ENCODE results near the gene COX5A.
"Not testable (repeated sequence)": the region's sequence is repeated elsewhere in the genome, so short reads cannot be mapped to it uniquely, and the experiment has no call there.

Gene COX5A

DNA sequence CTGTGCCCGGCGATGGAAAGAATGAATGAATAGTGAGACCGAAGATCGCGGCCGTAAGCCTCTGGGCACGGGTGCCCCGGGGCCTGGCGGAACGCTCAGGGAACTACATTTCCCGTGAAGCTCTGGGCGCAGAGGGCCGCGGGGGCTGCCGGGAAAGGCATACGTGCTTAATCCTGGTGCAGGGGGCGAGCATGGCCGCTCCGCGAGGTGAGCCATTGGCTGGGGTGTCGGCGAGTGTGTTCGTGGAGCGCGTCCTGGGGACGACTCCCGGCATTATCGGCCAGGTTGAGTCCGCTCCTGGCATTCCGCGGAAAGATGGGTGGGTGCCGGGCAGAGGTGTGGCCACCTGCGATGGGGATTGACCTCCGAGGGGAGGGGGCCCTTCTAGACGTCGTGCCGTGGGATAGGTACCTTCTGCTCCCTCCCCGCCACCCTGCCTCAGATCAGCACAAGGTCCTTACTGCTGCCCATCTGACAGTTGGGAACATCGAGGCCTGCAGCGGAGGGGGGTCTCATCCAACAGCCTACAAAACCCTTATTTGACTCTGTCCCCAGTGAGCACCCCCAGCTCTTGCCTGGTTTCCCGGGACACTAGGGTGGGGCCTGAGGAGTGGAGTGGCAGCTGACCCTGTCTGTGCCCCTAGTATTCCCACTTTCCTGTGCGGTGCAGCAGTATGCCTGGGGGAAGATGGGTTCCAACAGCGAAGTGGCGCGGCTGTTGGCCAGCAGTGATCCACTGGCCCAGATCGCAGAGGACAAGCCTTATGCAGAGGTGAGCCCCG lies 47.8 kb downstream of the COX5A start, which contains the start of gene MPI:
Gene MPI (plus strand): TSS at position 160 of the 782 bp plus-strand sequence. CDS start 32 bp downstream, at position 192.
- in situ Hi-C loops (cut with HindIII; ENCODE audit: low pct_unique_long_range_greater_than_20kb, low sequenced_read_pairs): no loop called here
- peak; percentile 79 to 93 for DNase-seq (ENCODE audit: low read depth in 1 of 2, low spot score in 1 of 2)
- no peak for TF ChIP-seq JUND (IDR thresholded peaks at IDR 0.05; ENCODE audit: low read depth)

DNA sequence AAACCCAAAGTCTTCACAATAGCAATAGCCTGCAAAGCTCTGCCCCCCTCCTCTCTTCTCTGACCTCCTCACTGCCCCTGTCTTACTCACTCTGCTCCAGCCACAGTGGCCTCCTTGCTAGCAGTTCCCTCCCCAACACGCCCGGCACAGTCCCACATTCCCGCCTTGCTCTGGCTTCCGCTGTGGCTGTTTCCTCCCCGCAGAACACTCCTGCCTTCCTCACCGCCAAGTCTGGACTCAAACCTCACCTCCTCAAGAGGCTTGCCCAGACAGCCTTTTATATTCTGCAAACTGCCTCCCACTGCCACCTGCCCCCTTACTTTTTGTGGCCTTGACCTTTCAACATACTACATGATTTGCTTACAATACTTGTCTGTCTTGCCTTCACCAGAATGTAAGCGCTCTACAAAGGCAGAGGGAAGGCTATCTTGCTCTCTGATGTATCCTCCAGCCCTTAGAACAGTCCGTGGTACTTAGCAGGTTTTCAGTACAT lies 48.4 kb downstream of the COX5A start:
- in situ Hi-C loops (cut with HindIII; ENCODE audit: low pct_unique_long_range_greater_than_20kb, low sequenced_read_pairs): no loop called here
- peak in 1 of 2 experiments; percentile 25 for DNase-seq (ENCODE audit: low read depth in 1 of 2, low spot score in 1 of 2)

GRCh38 chr15:74888716-74889115 lies 49.2 kb downstream of the COX5A start:
- no peak for DNase-seq (ENCODE audit: low read depth in 1 of 2, low spot score in 1 of 2)
- in situ Hi-C loops (cut with HindIII; ENCODE audit: low pct_unique_long_range_greater_than_20kb, low sequenced_read_pairs): no loop called here
- TF ChIP-seq JUND (IDR thresholded peaks at IDR 0.05; ENCODE audit: low read depth): no peak

More for the DNA sequence above, 48.4 kb downstream of the COX5A start:
- no peak for TF ChIP-seq JUND (IDR thresholded peaks at IDR 0.05; ENCODE audit: low read depth)

GRCh38 chr15:74887537-74888193 lies 50.2 kb downstream of the COX5A start:
- DNase-seq (ENCODE audit: low read depth in 1 of 2, low spot score in 1 of 2); in situ Hi-C loops (cut with HindIII; ENCODE audit: low pct_unique_long_range_greater_than_20kb, low sequenced_read_pairs): not testable (repeated sequence)

DNA sequence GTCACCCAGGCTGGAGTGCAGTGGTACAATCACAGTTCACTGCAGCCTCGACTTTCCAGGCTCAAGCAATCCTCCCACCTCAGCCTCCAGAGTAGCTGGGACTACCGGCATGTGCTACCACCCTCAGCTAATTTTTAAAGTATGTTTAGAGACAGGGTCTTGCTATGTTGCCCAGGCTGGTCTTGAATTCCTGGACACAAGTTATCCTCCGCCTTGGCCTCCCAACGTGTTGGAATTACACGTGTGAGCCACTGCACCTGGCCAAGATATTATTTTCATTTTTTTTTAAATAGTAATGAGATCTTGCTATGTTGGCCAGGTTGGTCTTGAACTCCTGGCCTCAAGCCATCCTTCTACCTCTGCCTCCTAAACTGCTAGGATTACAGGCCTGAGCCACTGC lies 52.4 kb downstream of the COX5A start:
- DNase-seq (ENCODE audit: low read depth in 1 of 2, low spot score in 1 of 2): no peak
- no peak for TF ChIP-seq JUND (IDR thresholded peaks at IDR 0.05; ENCODE audit: low read depth)
- in situ Hi-C loops (cut with HindIII; ENCODE audit: low pct_unique_long_range_greater_than_20kb, low sequenced_read_pairs): no loop called here

DNA sequence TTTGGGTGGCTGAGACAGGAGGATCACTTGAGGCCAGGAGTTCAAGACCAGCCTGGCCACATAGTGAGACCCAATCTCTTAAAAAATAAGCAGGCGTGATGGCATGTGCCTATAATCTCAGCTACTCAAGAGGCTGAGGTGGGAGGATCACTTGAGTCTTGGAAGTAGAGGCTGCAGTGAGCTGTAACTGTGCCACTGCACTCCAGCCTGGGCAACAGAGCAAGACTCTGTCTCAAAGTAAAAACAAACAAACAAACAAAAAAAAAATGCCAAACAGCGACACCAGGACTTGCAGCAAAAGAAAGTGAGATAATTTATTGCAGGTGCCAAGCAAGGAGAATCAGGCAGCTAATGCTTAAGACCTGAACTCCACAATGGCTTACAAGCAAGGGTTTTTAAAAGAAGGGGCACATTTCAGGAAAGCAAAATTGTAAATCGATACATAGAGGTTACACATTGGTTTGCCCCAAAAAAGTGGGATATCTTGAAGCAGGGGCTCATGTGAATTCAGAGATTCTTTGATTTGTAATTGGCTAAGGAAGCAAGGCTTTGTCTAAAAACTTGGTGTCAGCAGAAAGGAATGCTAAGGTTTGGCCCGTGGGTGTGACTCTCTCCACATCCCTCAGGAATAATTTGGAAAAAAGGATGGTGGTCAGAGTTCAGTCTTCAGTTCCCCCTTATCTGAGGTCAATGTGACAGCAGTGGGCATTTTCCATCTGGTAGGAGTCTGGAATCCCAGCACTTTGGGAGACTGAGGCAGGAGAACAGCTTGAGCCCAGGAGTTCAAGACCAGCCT lies 53.2 kb downstream of the COX5A start:
- TF ChIP-seq JUND (IDR thresholded peaks at IDR 0.05; ENCODE audit: low read depth): no peak
- no peak for DNase-seq (ENCODE audit: low read depth in 1 of 2, low spot score in 1 of 2)

DNA sequence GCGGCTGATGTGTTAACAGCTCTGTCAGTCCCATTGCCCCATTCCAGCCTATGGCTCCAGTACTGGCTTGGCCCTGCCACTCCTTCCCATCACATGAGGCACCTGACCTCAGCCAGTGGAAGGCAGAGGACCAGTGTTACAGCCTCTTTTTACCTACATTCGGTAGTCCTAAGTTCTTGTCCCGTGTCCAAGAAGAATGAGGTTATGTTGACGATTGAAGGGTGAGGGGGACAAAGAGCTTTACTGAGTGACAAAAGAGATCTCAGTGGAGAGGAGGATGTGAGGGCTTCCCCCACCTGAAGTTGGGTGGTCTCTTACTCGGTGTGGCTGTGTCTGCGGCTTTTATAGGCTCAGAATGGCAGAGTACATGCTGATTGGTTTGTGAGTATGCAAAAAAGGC lies 55.3 kb downstream of the COX5A start:
- in situ Hi-C loops (cut with HindIII; ENCODE audit: low pct_unique_long_range_greater_than_20kb, low sequenced_read_pairs): no loop called here
- no peak for TF ChIP-seq JUND (IDR thresholded peaks at IDR 0.05; ENCODE audit: low read depth)
- DNase-seq (ENCODE audit: low read depth in 1 of 2, low spot score in 1 of 2): no peak

More for the DNA sequence above, 53.2 kb downstream of the COX5A start:
- in situ Hi-C loops (cut with HindIII; ENCODE audit: low pct_unique_long_range_greater_than_20kb, low sequenced_read_pairs): no loop called here

DNA sequence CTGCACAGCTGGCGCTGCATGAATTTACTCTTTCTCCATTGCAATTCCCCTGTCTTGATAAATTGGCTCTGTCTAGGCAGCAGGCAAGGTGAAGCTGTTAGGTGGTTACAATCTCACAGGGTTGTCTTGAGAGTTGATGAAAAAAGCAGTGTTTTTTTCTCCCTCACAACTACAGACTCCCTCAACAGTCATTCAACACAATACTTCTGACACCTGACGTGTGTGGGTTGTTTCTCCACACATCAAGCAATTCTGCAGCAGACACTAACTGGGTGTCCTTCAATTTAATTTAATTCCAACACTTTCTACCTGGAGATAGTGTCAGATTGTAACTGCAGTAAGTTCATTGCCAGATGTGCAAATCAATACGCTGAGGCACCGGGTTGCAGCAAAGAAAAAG lies 59.6 kb downstream of the COX5A start:
- DNase-seq (ENCODE audit: low read depth in 1 of 2, low spot score in 1 of 2): no peak
- TF ChIP-seq JUND (IDR thresholded peaks at IDR 0.05; ENCODE audit: low read depth): no peak
- in situ Hi-C loops (cut with HindIII; ENCODE audit: low pct_unique_long_range_greater_than_20kb, low sequenced_read_pairs): no loop called here

DNA sequence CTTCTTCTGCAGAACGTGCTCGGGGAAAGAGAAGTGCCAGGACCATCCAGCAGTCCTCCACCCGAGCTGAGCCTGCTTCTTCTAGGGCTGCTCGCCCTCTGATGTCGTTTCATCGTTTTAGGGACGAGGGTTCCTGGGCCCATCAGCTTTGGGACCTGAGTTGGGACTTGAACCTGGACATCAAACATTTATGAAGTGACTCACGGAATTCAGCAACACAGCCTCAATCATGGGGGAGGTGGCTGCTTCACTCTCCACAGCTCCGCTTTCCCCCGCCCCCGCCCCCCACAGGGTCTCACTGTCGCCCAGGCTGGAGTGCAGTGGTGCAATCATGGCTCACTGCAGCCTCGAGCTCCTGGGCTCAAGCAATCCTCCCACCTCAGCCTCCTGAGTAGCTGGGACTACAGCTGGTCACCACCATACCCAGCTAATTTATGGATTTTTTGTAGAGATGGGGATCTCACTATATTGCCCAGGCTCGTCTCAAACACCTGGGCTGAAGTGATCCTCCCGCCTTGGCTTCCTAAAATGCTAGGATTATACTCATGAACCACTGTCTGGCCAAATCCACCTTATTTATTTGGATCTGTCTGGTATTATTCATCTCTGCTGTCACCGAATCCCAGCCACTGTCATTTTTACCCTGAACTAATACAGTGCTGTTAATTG lies 64.0 kb downstream of the COX5A start:
- no peak for TF ChIP-seq JUND (IDR thresholded peaks at IDR 0.05; ENCODE audit: low read depth)
- DNase-seq (ENCODE audit: low read depth in 1 of 2, low spot score in 1 of 2): no peak
- in situ Hi-C loops (cut with HindIII; ENCODE audit: low pct_unique_long_range_greater_than_20kb, low sequenced_read_pairs): no loop called here

DNA sequence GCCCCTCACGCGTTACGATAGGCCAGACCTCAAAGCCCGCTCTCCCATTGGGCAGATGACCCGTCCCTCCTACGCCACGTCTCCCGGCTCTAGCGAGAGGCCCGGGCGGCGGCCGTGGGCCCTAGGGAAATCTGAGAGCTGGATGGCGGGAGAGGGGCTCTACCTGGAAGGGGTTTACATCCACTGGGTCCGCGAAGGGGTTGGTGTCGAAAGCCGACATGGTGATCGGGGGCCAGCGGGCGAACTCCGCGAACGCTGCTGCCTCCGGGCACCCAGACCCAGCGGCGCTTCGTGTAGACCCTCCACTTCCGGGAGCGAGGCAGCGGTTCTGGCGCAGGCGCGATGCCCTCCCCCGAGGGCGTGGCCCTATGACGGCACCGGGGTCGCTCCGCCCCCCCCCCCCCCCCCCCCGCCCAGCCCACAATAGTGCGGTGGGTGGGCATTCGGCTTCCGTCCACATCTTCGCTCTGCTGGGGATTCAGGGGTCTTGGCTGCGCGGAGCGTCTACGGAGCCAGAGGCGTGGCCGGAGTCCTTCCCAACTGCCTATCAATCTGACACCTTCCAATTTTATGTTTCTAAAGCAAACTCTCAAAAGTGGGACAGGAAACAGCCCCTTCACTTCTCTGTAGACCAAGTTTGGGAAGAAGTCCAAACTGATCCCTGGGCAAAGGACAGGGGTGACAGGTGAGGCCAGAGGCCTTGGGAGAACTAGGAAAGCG lies 64.7 kb downstream of the COX5A start, which contains the start of gene SCAMP2:
Gene SCAMP2 (minus strand): TSS at position 330 of the 720 bp plus-strand sequence. CDS start 110 bp downstream, at position 220.
- in situ Hi-C loops (cut with HindIII; ENCODE audit: low pct_unique_long_range_greater_than_20kb, low sequenced_read_pairs): no loop called here
- DNase-seq (ENCODE audit: low read depth in 1 of 2, low spot score in 1 of 2): peak; percentile 96 to 97
- TF ChIP-seq JUND (IDR thresholded peaks at IDR 0.05; ENCODE audit: low read depth): no peak

GRCh38 chr15:74872702-74873035 lies 65.2 kb downstream of the COX5A start:
- no peak for DNase-seq (ENCODE audit: low read depth in 1 of 2, low spot score in 1 of 2)
- no peak for TF ChIP-seq JUND (IDR thresholded peaks at IDR 0.05; ENCODE audit: low read depth)
- in situ Hi-C loops (cut with HindIII; ENCODE audit: low pct_unique_long_range_greater_than_20kb, low sequenced_read_pairs): no loop called here

All from T47D (cell line).